HepG2 (cell line): ENCODE data around the gene SLC25A1. TPM values are rescaled to one million over a fixed set of nuclear protein-coding genes. Genes with fewer than 3 reads are reported as not detected.

ENCODE experiments used
- NR3C1 ChIP-seq: sonication (generic); formaldehyde crosslinking; IDR thresholded peaks from 2 replicates; pipeline ENCODE4 v1.4.0; 2020; ENCODE audit warnings: missing genetic modification reagents
- TFDP1 ChIP-seq: IDR thresholded peaks from 2 replicates; pipeline ENCODE4 v1.6.1; 2016; ENCODE audit warnings: missing compliant biosample characterization, missing genetic modification reagents, borderline replicate concordance
- ZBTB40 ChIP-seq, 2 experiments: fragments of 450-650 bp in 1 of 2; sonication (generic) in 1 of 2; formaldehyde crosslinking in 1 of 2; IDR thresholded peaks; 2 replicates each; pipeline versions ENCODE4 v1.6.1 to v1.8.0; 2016 to 2022; ENCODE audit warnings: antibody characterized with exemption in 1 of 2, mild to moderate bottlenecking in 1 of 2, missing genetic modification reagents in 1 of 2
- ZNF562 ChIP-seq: sonication (generic); formaldehyde crosslinking; IDR thresholded peaks from 2 replicates; pipeline ENCODE4 v1.8.0; 2022; ENCODE audit warnings: missing genetic modification reagents, borderline replicate concordance
- polyA plus RNA-seq, 8 experiments: library from polyadenylated mRNA; depleted of rRNA in 3 of 8; stranded (reverse) in 7 of 8; unstranded in 1 of 8; fragments of >200 nt; fragmentation: Illumina TruSeq in 4 of 8; extraction: Trizol in 4 of 8; gene quantifications; 2 replicates each; pipeline versions ENCODE4 v1.2.1 to v1.2.3, GENCODE V29; 2011 to 2016; ENCODE audit warnings: low read depth in 4 of 8, missing spikeins in 1 of 8, mixed read lengths in 1 of 8; ENCODE audit not compliant: insufficient read depth in 1 of 8
- total RNA-seq, 5 experiments: library from RNA; depleted of rRNA; stranded (reverse); fragments of >200 nt; fragmentation: Illumina TruSeq; extraction: Trizol; gene quantifications; 2 replicates each; pipeline ENCODE4 v1.2.3, GENCODE V29; 2016; ENCODE audit warnings: low read depth in 1 of 5

The SLC25A1 gene
- total and polyA plus RNA-seq, 2 of the 13 experiments (the other 11 are each of a cell fraction or from before 2014, with no cell fraction given): 49.4 to 161 TPM

GRCh38 chr22:19213442-19214077 is 35.0 kb upstream of the SLC25A1 start (continued):
- TF ChIP-seq ZBTB40 (IDR thresholded peaks at IDR 0.05): no peak
- TF ChIP-seq ZBTB40 (CRISPR knock-in tag; IDR thresholded peaks at IDR 0.05): no peak
- TF ChIP-seq TFDP1 (CRISPR knock-in tag): no peak
- TF ChIP-seq NR3C1 (CRISPR knock-in tag): no peak
- no peak for TF ChIP-seq ZNF562 (CRISPR knock-in tag)
- TF ChIP-seq, all 625 proteins: peak for 0
